CD4-positive, alpha-beta T cell treated with Interleukin-15 for 1 hour (primary cell): ENCODE measurements around the gene SLC10A2.

ENCODE experiments used
- DNase-seq: peaks from one replicate; pipeline ENCODE4 v3.0.0-alpha.2; 2020

SLC10A2 gene

GRCh38 chr13:103044056-103044455, 22.2 kb downstream of the SLC10A2 start:
- no peak for DNase-seq

- no peak for DNase-seq
Observed at GRCh38 chr13:103040006-103040405, 26.2 kb downstream of the SLC10A2 start.

GRCh38 chr13:103039183-103039582, 27.0 kb downstream of the SLC10A2 start:
- no peak for DNase-seq

- no peak for DNase-seq
Observed at GRCh38 chr13:103036268-103036667, 29.9 kb downstream of the SLC10A2 start.

GRCh38 chr13:103033999-103034398, 32.2 kb downstream of the SLC10A2 start:
- DNase-seq: no peak

GRCh38 chr13:103031332-103031873, 34.8 kb downstream of the SLC10A2 start:
- no peak for DNase-seq

GRCh38 chr13:103030776-103031175, 35.4 kb downstream of the SLC10A2 start:
- DNase-seq: no peak

GRCh38 chr13:103029798-103030197, 36.4 kb downstream of the SLC10A2 start:
- DNase-seq: no peak

GRCh38 chr13:103022336-103022735, 43.9 kb downstream of the SLC10A2 start:
- DNase-seq: no peak

- DNase-seq: no peak
Observed at GRCh38 chr13:103018556-103018955, 47.7 kb downstream of the SLC10A2 start.

GRCh38 chr13:103012646-103013045, 53.6 kb downstream of the SLC10A2 start:
- no peak for DNase-seq

- no peak for DNase-seq
Observed at GRCh38 chr13:103009051-103009840, 57.0 kb downstream of the SLC10A2 start.

GRCh38 chr13:103007427-103007762, 58.8 kb downstream of the SLC10A2 start:
- no peak for DNase-seq

- DNase-seq: no peak
Observed at GRCh38 chr13:103006641-103007426, 59.4 kb downstream of the SLC10A2 start.

- no peak for DNase-seq
Observed at GRCh38 chr13:103004661-103005345, 61.4 kb downstream of the SLC10A2 start.

- DNase-seq: no peak
Observed at GRCh38 chr13:103003631-103004030, 62.6 kb downstream of the SLC10A2 start.

GRCh38 chr13:103002279-103002678, 63.9 kb downstream of the SLC10A2 start:
- DNase-seq: no peak

- DNase-seq: no peak
Observed at GRCh38 chr13:103000157-103000556, 66.1 kb downstream of the SLC10A2 start.

GRCh38 chr13:102999499-102999898, 66.7 kb downstream of the SLC10A2 start:
- no peak for DNase-seq
